ENCODE data around the gene CYYR1.

The CYYR1 gene

DNA sequence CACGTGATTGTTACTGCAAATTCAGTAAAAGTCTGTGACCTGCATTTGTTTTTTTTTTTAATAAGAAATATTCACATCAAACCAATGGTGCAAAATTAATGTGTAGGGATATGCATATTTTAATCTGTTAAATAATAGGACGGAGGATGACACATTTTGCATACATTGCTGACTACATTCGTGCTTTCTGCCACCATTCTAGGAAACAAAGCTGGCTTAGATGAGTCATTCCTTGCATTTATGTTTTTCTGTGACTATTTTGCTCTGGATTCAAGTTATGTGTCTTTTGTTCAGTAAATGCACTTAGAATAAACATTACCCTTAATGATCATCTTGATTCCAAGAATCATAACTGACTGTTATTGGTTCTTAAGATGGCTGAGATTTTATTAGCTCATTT is 23.9 kb upstream of the CYYR1 start:
- TF ChIP-seq ZNF565 (CRISPR knock-in tag; conservative IDR thresholded peaks at IDR 0.05; ENCODE audit: low read depth) = no peak
- no peak for TF ChIP-seq OSR1 (CRISPR knock-in tag; IDR thresholded peaks at IDR 0.05)
- no peak for TF ChIP-seq ZFP30 (CRISPR knock-in tag; IDR thresholded peaks at IDR 0.05)
- no peak for TF ChIP-seq TOX (CRISPR knock-in tag; IDR thresholded peaks at IDR 0.05; ENCODE audit: borderline replicate concordance)
- TF ChIP-seq CSRNP3 (CRISPR knock-in tag; IDR thresholded peaks at IDR 0.05) = no peak
- no peak for TF ChIP-seq BACH2 (CRISPR knock-in tag; IDR thresholded peaks at IDR 0.05; ENCODE audit: borderline replicate concordance)
- no peak for TF ChIP-seq CSDC2 (CRISPR knock-in tag; IDR thresholded peaks at IDR 0.05)
- no peak for TF ChIP-seq RARB (CRISPR knock-in tag; IDR thresholded peaks at IDR 0.05)
- TF ChIP-seq GLIS3 (CRISPR knock-in tag; IDR thresholded peaks at IDR 0.05) = no peak
- no peak for ATAC-seq

- ATAC-seq = no peak
- TF ChIP-seq SNAI2 (CRISPR knock-in tag; IDR thresholded peaks at IDR 0.05) (no peak), GLIS3 (CRISPR knock-in tag; IDR thresholded peaks at IDR 0.05) (no peak), TCF4 (CRISPR knock-in tag; IDR thresholded peaks at IDR 0.05; ENCODE audit: borderline replicate concordance) (no peak), RARB (CRISPR knock-in tag; IDR thresholded peaks at IDR 0.05) (no peak), POU6F1 (CRISPR knock-in tag; IDR thresholded peaks at IDR 0.05; ENCODE audit: borderline replicate concordance, low read depth) (no peak), ESRRG (CRISPR knock-in tag; IDR thresholded peaks at IDR 0.05) (no peak), ZFP30 (CRISPR knock-in tag; IDR thresholded peaks at IDR 0.05) (no peak), ZNF565 (CRISPR knock-in tag; conservative IDR thresholded peaks at IDR 0.05; ENCODE audit: low read depth) (no peak), OSR1 (CRISPR knock-in tag; IDR thresholded peaks at IDR 0.05) (no peak), ZNF8 (CRISPR knock-in tag; IDR thresholded peaks at IDR 0.05) (no peak), ZNF70 (CRISPR knock-in tag; IDR thresholded peaks at IDR 0.05) (no peak), CSDC2 (CRISPR knock-in tag; IDR thresholded peaks at IDR 0.05) (no peak), BACH2 (CRISPR knock-in tag; IDR thresholded peaks at IDR 0.05; ENCODE audit: borderline replicate concordance) (no peak)
- TF ChIP-seq, protein P1, sequence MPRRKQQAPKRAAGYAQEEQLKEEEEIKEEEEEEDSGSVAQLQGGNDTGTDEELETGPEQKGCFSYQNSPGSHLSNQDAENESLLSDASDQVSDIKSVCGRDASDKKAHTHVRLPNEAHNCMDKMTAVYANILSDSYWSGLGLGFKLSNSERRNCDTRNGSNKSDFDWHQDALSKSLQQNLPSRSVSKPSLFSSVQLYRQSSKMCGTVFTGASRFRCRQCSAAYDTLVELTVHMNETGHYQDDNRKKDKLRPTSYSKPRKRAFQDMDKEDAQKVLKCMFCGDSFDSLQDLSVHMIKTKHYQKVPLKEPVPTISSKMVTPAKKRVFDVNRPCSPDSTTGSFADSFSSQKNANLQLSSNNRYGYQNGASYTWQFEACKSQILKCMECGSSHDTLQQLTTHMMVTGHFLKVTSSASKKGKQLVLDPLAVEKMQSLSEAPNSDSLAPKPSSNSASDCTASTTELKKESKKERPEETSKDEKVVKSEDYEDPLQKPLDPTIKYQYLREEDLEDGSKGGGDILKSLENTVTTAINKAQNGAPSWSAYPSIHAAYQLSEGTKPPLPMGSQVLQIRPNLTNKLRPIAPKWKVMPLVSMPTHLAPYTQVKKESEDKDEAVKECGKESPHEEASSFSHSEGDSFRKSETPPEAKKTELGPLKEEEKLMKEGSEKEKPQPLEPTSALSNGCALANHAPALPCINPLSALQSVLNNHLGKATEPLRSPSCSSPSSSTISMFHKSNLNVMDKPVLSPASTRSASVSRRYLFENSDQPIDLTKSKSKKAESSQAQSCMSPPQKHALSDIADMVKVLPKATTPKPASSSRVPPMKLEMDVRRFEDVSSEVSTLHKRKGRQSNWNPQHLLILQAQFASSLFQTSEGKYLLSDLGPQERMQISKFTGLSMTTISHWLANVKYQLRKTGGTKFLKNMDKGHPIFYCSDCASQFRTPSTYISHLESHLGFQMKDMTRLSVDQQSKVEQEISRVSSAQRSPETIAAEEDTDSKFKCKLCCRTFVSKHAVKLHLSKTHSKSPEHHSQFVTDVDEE (CRISPR knock-in tag; IDR thresholded peaks at IDR 0.05) = no peak
- TF ChIP-seq, protein P2, sequence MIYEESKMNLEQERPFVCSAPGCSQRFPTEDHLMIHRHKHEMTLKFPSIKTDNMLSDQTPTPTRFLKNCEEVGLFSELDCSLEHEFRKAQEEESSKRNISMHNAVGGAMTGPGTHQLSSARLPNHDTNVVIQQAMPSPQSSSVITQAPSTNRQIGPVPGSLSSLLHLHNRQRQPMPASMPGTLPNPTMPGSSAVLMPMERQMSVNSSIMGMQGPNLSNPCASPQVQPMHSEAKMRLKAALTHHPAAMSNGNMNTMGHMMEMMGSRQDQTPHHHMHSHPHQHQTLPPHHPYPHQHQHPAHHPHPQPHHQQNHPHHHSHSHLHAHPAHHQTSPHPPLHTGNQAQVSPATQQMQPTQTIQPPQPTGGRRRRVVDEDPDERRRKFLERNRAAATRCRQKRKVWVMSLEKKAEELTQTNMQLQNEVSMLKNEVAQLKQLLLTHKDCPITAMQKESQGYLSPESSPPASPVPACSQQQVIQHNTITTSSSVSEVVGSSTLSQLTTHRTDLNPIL (CRISPR knock-in tag; IDR thresholded peaks at IDR 0.05; ENCODE audit: low read depth) = no peak
These were observed 22.9 kb upstream of the CYYR1 start for GRCh38 chr21:26595971-26596370.

DNA sequence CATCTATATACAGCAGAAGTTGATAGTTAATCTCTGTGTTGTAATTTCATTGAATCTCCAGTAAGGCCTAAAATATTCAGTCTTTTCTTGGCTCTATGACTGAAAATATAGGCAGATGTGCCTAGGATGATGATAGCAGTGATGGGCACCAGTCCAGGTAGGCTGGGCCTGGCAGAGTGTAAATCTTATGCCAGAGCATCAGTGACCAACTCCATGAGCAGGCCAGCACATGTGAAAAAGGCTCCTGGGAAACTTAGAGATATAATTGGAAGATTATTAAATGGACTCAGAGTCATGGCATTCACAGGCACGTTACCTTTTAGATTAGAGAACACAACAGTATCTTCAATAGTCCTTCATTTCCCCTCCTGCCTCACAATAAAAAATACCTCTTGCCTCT is 20.7 kb upstream of the CYYR1 start:
- no peak for TF ChIP-seq ARNTL (CRISPR knock-in tag; IDR thresholded peaks at IDR 0.05; ENCODE audit: borderline replicate concordance, low read depth)
- ATAC-seq = no peak

GRCh38 chr21:26591543-26591942 is 18.5 kb upstream of the CYYR1 start:
- no peak for ATAC-seq
- TF ChIP-seq ZNF565 (CRISPR knock-in tag; conservative IDR thresholded peaks at IDR 0.05; ENCODE audit: low read depth) = no peak
- no peak for TF ChIP-seq ZNF70 (CRISPR knock-in tag; IDR thresholded peaks at IDR 0.05)
- no peak for TF ChIP-seq POU6F1 (CRISPR knock-in tag; IDR thresholded peaks at IDR 0.05; ENCODE audit: borderline replicate concordance, low read depth)
- TF ChIP-seq ZFP3 (CRISPR knock-in tag; IDR thresholded peaks at IDR 0.05) = no peak
- TF ChIP-seq ESRRG (CRISPR knock-in tag; IDR thresholded peaks at IDR 0.05) = no peak

Measured in SK-N-SH treated with all-trans-retinoic acid at 6 μM for 48 hours (cell line).